Fibroblast of pulmonary artery (primary cell): ENCODE data around the gene RBM22.

Experiments
- DNase-seq: peaks from one replicate; pipeline ENCODE4 v3.0.0-alpha.2; 2010; ENCODE audit warnings: low read depth
- H3K4me3 ChIP-seq: replicated peaks from 2 replicates; pipeline ENCODE4 v1.5.1; 2011; ENCODE audit warnings: low read depth, mild to moderate bottlenecking, control low read depth, low read length, moderate library complexity
- CTCF ChIP-seq: IDR thresholded peaks from 2 replicates; pipeline ENCODE4 v1.5.1; 2011; ENCODE audit warnings: mild to moderate bottlenecking, control low read depth, low read length, inconsistent platforms; ENCODE audit errors: missing control alignments

The RBM22 gene

GRCh38 chr5:150731669-150732242 is 30.9 kb upstream of the RBM22 start:
- no peak for DNase-seq
- no peak for TF ChIP-seq CTCF
- H3K4me3 ChIP-seq: no peak overlapping the region

DNA sequence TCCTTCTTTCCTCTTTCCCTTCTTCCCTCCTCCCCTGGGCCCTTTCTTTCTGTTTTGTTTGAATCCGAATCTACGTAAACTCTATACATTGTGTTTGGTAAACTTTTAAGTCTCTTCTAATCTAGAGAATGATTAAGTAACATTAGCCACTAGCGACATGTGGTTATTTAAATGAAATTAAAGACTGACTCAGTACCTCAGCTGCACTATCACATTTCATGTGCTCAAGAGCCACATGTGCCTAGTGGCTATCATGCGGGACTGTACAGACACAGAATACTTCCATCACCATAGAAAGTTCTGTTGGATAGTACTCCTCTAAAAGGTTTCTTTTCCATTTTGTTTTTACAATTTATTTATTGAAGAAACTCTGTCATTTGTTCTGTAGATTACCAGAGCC is 29.0 kb upstream of the RBM22 start:
- DNase-seq: no peak

DNA sequence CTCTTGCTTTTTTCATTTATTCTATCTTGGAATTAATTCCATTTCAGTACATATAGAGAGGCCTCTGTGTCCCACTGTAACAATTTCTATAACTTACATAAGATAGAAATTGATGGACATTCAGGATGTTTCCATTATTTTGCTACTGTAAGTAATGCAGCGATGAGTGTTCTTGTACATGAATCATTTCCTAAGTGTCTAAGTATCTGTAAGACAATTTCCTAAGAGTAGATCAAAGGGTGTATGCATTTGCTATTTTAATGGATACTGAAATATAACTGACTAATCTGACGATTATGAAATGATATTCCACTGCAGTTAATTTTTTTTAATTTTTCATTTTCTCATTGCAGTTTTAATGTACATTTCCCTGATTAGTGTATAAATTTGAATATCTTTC is 23.0 kb upstream of the RBM22 start:
- peak; percentile 22 for DNase-seq
- TF ChIP-seq CTCF: no peak

More for the DNA sequence above, 29.0 kb upstream of the RBM22 start:
- no peak for TF ChIP-seq CTCF
- H3K4me3 ChIP-seq: no peak overlapping the region

DNA sequence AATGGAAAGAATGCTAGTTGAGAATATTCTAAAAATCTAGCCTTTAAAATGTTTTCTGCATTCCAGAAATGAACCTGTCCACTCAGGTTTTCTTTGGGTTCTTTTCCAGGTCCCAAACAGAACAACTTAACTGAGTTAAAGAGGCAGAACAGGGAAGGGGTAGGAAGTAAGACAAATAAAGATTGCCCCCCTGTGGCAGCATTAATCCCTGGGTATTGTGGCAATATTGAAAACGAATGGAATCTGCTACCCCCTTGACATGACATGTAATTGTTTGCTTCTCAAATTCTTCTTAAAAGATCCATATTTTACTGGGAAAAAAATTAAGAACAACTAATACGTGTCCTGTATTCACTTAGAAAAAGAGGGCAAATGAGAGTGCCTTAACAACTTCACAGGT is 9.3 kb upstream of the RBM22 start:
- peak; percentile 39 for DNase-seq

More for the DNA sequence above, 23.0 kb upstream of the RBM22 start:
- H3K4me3 ChIP-seq: no peak overlapping the region

DNA sequence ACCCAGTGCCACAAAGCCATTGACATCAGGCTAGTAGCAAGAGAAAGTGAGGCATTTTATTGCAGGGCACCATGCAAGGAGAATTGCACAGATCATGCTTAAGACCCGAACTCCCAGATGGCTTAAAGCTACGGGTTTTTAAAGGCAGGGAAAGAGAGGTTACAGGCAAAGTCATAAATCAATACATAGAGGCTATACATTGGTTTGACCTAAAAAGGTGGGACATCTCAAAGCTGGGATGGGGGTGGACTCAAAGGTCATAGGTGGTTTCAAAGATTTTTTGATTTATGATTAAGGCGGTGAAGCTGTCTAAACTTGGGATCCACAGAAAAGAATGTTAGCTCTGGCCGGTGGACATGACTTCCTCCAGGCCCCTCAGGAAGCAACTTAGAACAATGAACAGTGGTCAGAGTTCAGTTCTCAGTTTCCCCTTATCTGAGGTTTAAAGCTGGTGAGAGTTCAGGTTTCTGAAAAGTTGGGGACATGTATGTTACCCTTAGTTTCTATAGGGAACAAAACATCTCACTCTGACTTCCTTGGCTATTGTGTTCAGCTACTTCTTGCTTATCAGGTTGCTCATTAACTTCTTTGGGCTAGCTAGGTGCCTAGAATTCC is 6.0 kb upstream of the RBM22 start:
- DNase-seq: no peak
- no peak overlapping the region for H3K4me3 ChIP-seq

More for the DNA sequence above, 9.3 kb upstream of the RBM22 start:
- peak; percentile 39 for TF ChIP-seq CTCF
- H3K4me3 ChIP-seq: no peak overlapping the region

GRCh38 chr5:150703762-150704161 is 2.9 kb upstream of the RBM22 start:
- no peak for TF ChIP-seq CTCF
- DNase-seq: peak; percentile 12
- no peak overlapping the region for H3K4me3 ChIP-seq

More for the DNA sequence above, 6.0 kb upstream of the RBM22 start:
- TF ChIP-seq CTCF: no peak

DNA sequence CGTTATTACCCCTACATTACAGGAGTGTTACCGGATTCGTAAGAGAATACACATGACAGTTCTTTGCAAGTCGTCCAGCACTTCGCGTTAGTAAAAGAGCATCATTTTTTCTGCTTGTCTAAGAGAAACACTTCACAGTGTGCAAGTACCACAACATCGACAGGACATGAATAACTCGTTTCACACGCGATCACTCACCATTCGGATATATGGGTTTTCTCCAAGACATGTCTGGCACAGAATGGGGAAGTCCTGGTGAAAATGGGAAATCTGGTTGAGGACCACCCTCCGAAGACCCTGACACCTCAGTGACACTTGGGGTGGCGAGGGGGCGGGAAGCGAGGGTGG is 642 bp downstream of the RBM22 start:
- no peak for TF ChIP-seq CTCF
- peak overlapping the region; percentile 92 for H3K4me3 ChIP-seq
- peak; percentile 9 for DNase-seq
